NCI-H2171 treated with DMSO at 0.1 percent for 48 hours (cell line): ENCODE results near the gene SPATA9.
A peak's percentile ranks its signal among the peaks of the same experiment; 100 is the strongest.

Experiments used
- DNase-seq: peaks from one replicate; lab custom pipeline; 2025; lab: John Stamatoyannopoulos, UW

Gene SPATA9

GRCh38 chr5:95682891-95683290, at the start of gene SPATA9:
TSS of gene SPATA9 (minus strand) at chr5:95682991. CDS start at chr5:95682854, 137 bp downstream.
- no peak for DNase-seq

- peak; percentile 5 for DNase-seq
These were observed 49.1 kb upstream of the SPATA9 start for GRCh38 chr5:95731571-95732554.

GRCh38 chr5:95730730-95731570, 48.2 kb upstream of the SPATA9 start, which contains the start of gene RHOBTB3:
TSS of gene RHOBTB3 (plus strand) at chr5:95731336. CDS start at chr5:95731683, 347 bp downstream.
- peak; percentile 59 for DNase-seq

GRCh38 chr5:95730011-95730700, 47.4 kb upstream of the SPATA9 start:
- DNase-seq: no peak

GRCh38 chr5:95729115-95730010, 46.6 kb upstream of the SPATA9 start:
- no peak for DNase-seq

GRCh38 chr5:95728494-95729114, 45.8 kb upstream of the SPATA9 start:
- no peak for DNase-seq

GRCh38 chr5:95727764-95728191, 45.0 kb upstream of the SPATA9 start:
- DNase-seq: no peak

GRCh38 chr5:95726811-95727763, 44.3 kb upstream of the SPATA9 start:
- DNase-seq: no peak

GRCh38 chr5:95725937-95726810, 43.4 kb upstream of the SPATA9 start:
- DNase-seq: no peak

GRCh38 chr5:95725071-95725820, 42.5 kb upstream of the SPATA9 start:
- no peak for DNase-seq

- no peak for DNase-seq
These were observed 41.0 kb upstream of the SPATA9 start for GRCh38 chr5:95723632-95724369.

GRCh38 chr5:95721582-95722295, 38.9 kb upstream of the SPATA9 start:
- no peak for DNase-seq

GRCh38 chr5:95720094-95720786, 37.4 kb upstream of the SPATA9 start:
- DNase-seq: no peak

- DNase-seq: no peak
These were observed 35.9 kb upstream of the SPATA9 start for GRCh38 chr5:95718738-95719137.

- no peak for DNase-seq
These were observed 35.4 kb upstream of the SPATA9 start for GRCh38 chr5:95718203-95718602.
